ENCODE measurements around the gene POM121L2. TPM values are rescaled to one million over a fixed set of nuclear protein-coding genes. Genes with fewer than 3 reads are reported as not detected.

Gene POM121L2
- total RNA-seq, 4 donors from 2014 or later = not detected

- H3K9me3 ChIP-seq = no peaks in the 10 kb centered on the region
- H3K4me1 ChIP-seq = no peaks in the 10 kb centered on the region
- TF ChIP-seq POLR2AphosphoS5 (IDR thresholded peaks at IDR 0.05) = no peak
- TF ChIP-seq CTCF (IDR thresholded peaks at IDR 0.05) = no peak
- TF ChIP-seq POLR2A (IDR thresholded peaks at IDR 0.05) = no peak
- TF ChIP-seq EP300 (IDR thresholded peaks at IDR 0.05) = no peak
- WGBS = 9% methylated on average over 8 of the region's 8 CpGs
- H3K4me3 ChIP-seq = no peak overlapping the region
- no peak for DNase-seq (ENCODE audit: low spot score in 2 of 2)
- H3K27ac ChIP-seq = no peak overlapping the region
- H3K27me3 ChIP-seq = peaks cover 100% of the 10 kb centered on the region
- no peaks in the 10 kb centered on the region for H3K36me3 ChIP-seq
Measured at GRCh38 chr6:27287751-27288135, 24.3 kb downstream of the POM121L2 start.

GRCh38 chr6:27286141-27286540 is 25.9 kb downstream of the POM121L2 start:
- Histone ChIP-seq H3K27ac (no peak overlapping the region), H3K4me1 (no peaks in the 10 kb centered on the region), H3K36me3 (no peaks in the 10 kb centered on the region), H3K4me3 (no peak overlapping the region), H3K27me3 (peaks cover 98% of the 10 kb centered on the region), H3K9me3 (no peaks in the 10 kb centered on the region)
- no peak for DNase-seq (ENCODE audit: low spot score in 2 of 2)
- WGBS = 89% methylated on average over 2 of the region's 2 CpGs
- TF ChIP-seq POLR2AphosphoS5 (IDR thresholded peaks at IDR 0.05) (no peak), CTCF (IDR thresholded peaks at IDR 0.05) (no peak), EP300 (IDR thresholded peaks at IDR 0.05) (no peak)

- Histone ChIP-seq H3K27me3 (peaks cover 98% of the 10 kb centered on the region), H3K36me3 (no peaks in the 10 kb centered on the region), H3K4me1 (no peaks in the 10 kb centered on the region), H3K27ac (no peak overlapping the region), H3K9me3 (no peaks in the 10 kb centered on the region), H3K4me3 (no peak overlapping the region)
- TF ChIP-seq EP300 (IDR thresholded peaks at IDR 0.05) (no peak), POLR2AphosphoS5 (IDR thresholded peaks at IDR 0.05) (no peak), POLR2A (IDR thresholded peaks at IDR 0.05) (no peak), CTCF (IDR thresholded peaks at IDR 0.05) (no peak)
- DNase-seq (ENCODE audit: low spot score in 2 of 2) = no peak
- 21% methylated on average over 16 of the region's 16 CpGs for WGBS
Measured at GRCh38 chr6:27283279-27283678, 28.8 kb downstream of the POM121L2 start.

- DNase-seq (ENCODE audit: low spot score in 2 of 2) = no peak
- Histone ChIP-seq H3K36me3 (no peaks in the 10 kb centered on the region), H3K4me1 (no peaks in the 10 kb centered on the region), H3K27ac (no peak overlapping the region), H3K27me3 (peaks cover 98% of the 10 kb centered on the region), H3K4me3 (no peak overlapping the region), H3K9me3 (no peaks in the 10 kb centered on the region)
- no peak for TF ChIP-seq EP300 (IDR thresholded peaks at IDR 0.05)
- no peak for TF ChIP-seq POLR2A (IDR thresholded peaks at IDR 0.05)
- no peak for TF ChIP-seq POLR2AphosphoS5 (IDR thresholded peaks at IDR 0.05)
- TF ChIP-seq CTCF (IDR thresholded peaks at IDR 0.05) = no peak
- 32% methylated on average over 1 of the region's 1 CpG for WGBS
Measured at GRCh38 chr6:27281569-27281968, 30.5 kb downstream of the POM121L2 start.

- TF ChIP-seq EP300 (IDR thresholded peaks at IDR 0.05) = no peak
- TF ChIP-seq CTCF (IDR thresholded peaks at IDR 0.05) = no peak
- no peak for TF ChIP-seq POLR2A (IDR thresholded peaks at IDR 0.05)
- no peak for TF ChIP-seq POLR2AphosphoS5 (IDR thresholded peaks at IDR 0.05)
- Histone ChIP-seq H3K4me1 (no peaks in the 10 kb centered on the region), H3K9me3 (no peaks in the 10 kb centered on the region), H3K27me3 (peaks cover 98% of the 10 kb centered on the region), H3K4me3 (no peak overlapping the region), H3K36me3 (no peaks in the 10 kb centered on the region), H3K27ac (no peak overlapping the region)
- WGBS = 20% methylated on average over 13 of the region's 13 CpGs
- no peak for DNase-seq (ENCODE audit: low spot score in 2 of 2)
Measured at GRCh38 chr6:27281105-27281539, 31.0 kb downstream of the POM121L2 start.

Measured in suprapubic skin (tissue), 4 donors.